ENCODE data around the gene DNAH9.

The DNAH9 gene

DNA sequence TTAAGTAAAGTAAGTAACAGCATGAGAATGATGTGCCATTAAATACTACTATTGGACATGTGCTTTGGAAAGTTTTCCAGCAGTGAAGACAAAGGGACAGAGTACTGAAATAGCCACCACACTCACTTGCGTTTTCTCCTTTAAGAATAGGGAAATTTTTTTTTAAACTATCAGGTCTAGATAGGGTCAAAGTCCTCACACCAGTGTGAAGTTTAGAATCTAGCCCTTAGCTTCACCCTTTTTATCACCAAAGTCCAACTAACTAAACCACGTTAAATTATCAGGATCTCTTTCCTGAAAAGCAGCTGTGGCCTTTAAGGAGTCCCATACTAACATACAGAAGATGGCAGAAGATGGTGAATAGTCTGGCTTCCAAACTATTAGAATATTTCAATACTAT is 218.1 kb downstream of the DNAH9 start:
- Histone ChIP-seq H4K20me1 (ENCODE audit: insufficient read depth, low read length) (no peaks in the 10 kb centered on the region), H2AFZ (ENCODE audit: low read depth, low read length) (no peak overlapping the region), H3K27me3 (ENCODE audit: low read depth, low read length) (no peaks in the 10 kb centered on the region), H3K4me3 (ENCODE audit: low read length) (no peak overlapping the region), H3K27ac (ENCODE audit: low read length) (no peak overlapping the region), H3K79me2 (ENCODE audit: low read length) (no peaks in the 10 kb centered on the region), H3K9me3 (ENCODE audit: insufficient read depth, low read length) (no peaks in the 10 kb centered on the region), H3K9ac (ENCODE audit: low read length) (no peak overlapping the region), H3K4me2 (ENCODE audit: low read length) (no peak overlapping the region), H3K4me1 (ENCODE audit: low read length) (no peaks in the 10 kb centered on the region), H3K36me3 (replicated peaks; ENCODE audit: low read depth, low read length) (no peaks in the 10 kb centered on the region)
- TF ChIP-seq CTCF (IDR thresholded peaks at IDR 0.05; ENCODE audit: low read depth, low read length) = no peak
- TF ChIP-seq EZH2phosphoT487 (IDR thresholded peaks at IDR 0.05; ENCODE audit: low read depth) = no peak

GRCh38 chr17:11823862-11824261 is 225.6 kb downstream of the DNAH9 start:
- Histone ChIP-seq H3K4me1 (ENCODE audit: low read length) (no peaks in the 10 kb centered on the region), H3K9me3 (ENCODE audit: insufficient read depth, low read length) (no peaks in the 10 kb centered on the region)

DNA sequence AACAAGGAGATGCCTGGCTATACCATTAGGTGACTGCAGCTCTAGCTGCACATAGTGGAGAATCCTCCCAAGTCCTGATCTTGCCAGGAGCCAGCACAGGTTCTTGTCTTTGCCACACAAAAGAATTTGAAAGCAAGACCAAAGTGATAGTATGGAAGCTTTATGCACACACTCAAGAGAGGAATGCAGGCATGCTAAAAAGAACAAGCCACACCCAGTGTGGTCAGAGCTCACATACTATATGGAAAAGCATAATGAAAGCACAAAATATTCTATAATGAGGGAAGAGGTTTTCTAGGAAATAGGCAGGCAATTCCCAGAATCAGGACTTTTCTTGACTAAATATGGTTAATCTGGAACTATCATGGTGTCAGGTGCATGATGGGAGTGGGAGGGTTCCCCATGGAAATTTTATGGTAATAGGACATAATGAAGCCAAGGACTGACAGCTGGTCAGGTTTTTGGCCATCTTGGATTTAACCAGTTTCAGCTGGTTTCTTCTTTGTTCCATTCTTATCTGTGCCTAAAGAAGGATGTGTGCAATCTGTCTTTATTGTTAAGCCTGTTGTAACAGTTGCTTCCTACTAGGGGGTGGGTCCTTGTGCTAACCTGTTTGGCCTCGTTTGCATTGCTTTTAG is 227.4 kb downstream of the DNAH9 start:
- Histone ChIP-seq H3K4me1 (ENCODE audit: low read length) (no peaks in the 10 kb centered on the region), H3K4me3 (ENCODE audit: low read length) (no peak overlapping the region), H3K27me3 (ENCODE audit: low read depth, low read length) (no peaks in the 10 kb centered on the region), H4K20me1 (ENCODE audit: insufficient read depth, low read length) (no peaks in the 10 kb centered on the region), H3K27ac (ENCODE audit: low read length) (no peak overlapping the region), H2AFZ (ENCODE audit: low read depth, low read length) (no peak overlapping the region), H3K4me2 (ENCODE audit: low read length) (no peak overlapping the region), H3K79me2 (ENCODE audit: low read length) (no peaks in the 10 kb centered on the region), H3K36me3 (replicated peaks; ENCODE audit: low read depth, low read length) (no peaks in the 10 kb centered on the region), H3K9ac (ENCODE audit: low read length) (no peak overlapping the region), H3K9me3 (ENCODE audit: insufficient read depth, low read length) (no peaks in the 10 kb centered on the region)
- TF ChIP-seq EZH2phosphoT487 (IDR thresholded peaks at IDR 0.05; ENCODE audit: low read depth) (no peak), CTCF (IDR thresholded peaks at IDR 0.05; ENCODE audit: low read depth, low read length) (no peak)

More at GRCh38 chr17:11823862-11824261, 225.6 kb downstream of the DNAH9 start:
- Histone ChIP-seq H3K4me3 (ENCODE audit: low read length) (no peak overlapping the region), H3K9ac (ENCODE audit: low read length) (no peak overlapping the region), H3K79me2 (ENCODE audit: low read length) (no peaks in the 10 kb centered on the region), H2AFZ (ENCODE audit: low read depth, low read length) (no peak overlapping the region), H3K27ac (ENCODE audit: low read length) (no peak overlapping the region), H3K4me2 (ENCODE audit: low read length) (no peak overlapping the region), H3K36me3 (replicated peaks; ENCODE audit: low read depth, low read length) (no peaks in the 10 kb centered on the region), H4K20me1 (ENCODE audit: insufficient read depth, low read length) (no peaks in the 10 kb centered on the region), H3K27me3 (ENCODE audit: low read depth, low read length) (no peaks in the 10 kb centered on the region)
- TF ChIP-seq EZH2phosphoT487 (IDR thresholded peaks at IDR 0.05; ENCODE audit: low read depth) = no peak

- Histone ChIP-seq H3K27me3 (ENCODE audit: low read depth, low read length) (0 out of 2 replicates have a peak, but pooled peaks cover under 1% of the 10 kb centered on the region), H2AFZ (ENCODE audit: low read depth, low read length) (no peak overlapping the region), H3K36me3 (replicated peaks; ENCODE audit: low read depth, low read length) (no peaks in the 10 kb centered on the region), H3K9me3 (ENCODE audit: insufficient read depth, low read length) (no peaks in the 10 kb centered on the region), H3K4me2 (ENCODE audit: low read length) (no peak overlapping the region), H3K79me2 (ENCODE audit: low read length) (no peaks in the 10 kb centered on the region), H4K20me1 (ENCODE audit: insufficient read depth, low read length) (no peaks in the 10 kb centered on the region), H3K4me3 (ENCODE audit: low read length) (no peak overlapping the region), H3K4me1 (ENCODE audit: low read length) (no peaks in the 10 kb centered on the region), H3K27ac (ENCODE audit: low read length) (no peak overlapping the region), H3K9ac (ENCODE audit: low read length) (no peak overlapping the region)
- no peak for TF ChIP-seq CTCF (IDR thresholded peaks at IDR 0.05; ENCODE audit: low read depth, low read length)
- TF ChIP-seq EZH2phosphoT487 (IDR thresholded peaks at IDR 0.05; ENCODE audit: low read depth) = no peak
Measured at GRCh38 chr17:11832401-11833137, 234.3 kb downstream of the DNAH9 start.

Data from OCI-LY3 (cell line).